ENCODE measurements around the gene EHBP1L1. TPM values are rescaled to one million over a fixed set of nuclear protein-coding genes. Genes with fewer than 3 reads are reported as not detected.

Gene EHBP1L1
- polyA plus RNA-seq, 4 donors = 36.1 to 131 (median 62.4) TPM

- Histone ChIP-seq H3K9me3 (ENCODE audit: control insufficient read depth in 2 of 2, insufficient read depth in 1 of 2, low read depth in 1 of 2, low read length in 1 of 2) (no peaks in the 10 kb centered on the region), H3K27ac (ENCODE audit: low read depth in 1 of 3, low read length in 2 of 3) (peak overlapping the region; percentile 18 to 79 (median 69)), H3K4me3 (ENCODE audit: low read depth in 1 of 3, low read length in 3 of 3) (peak overlapping the region in 2 of 3 donors; percentile 29 to 31), H3K27me3 (ENCODE audit: control insufficient read depth in 3 of 3, insufficient read depth in 3 of 3, low read length in 3 of 3) (peaks cover 0 to 15% (median 0%) of the 10 kb centered on the region in 3 donors), H3K4me1 (ENCODE audit: control insufficient read depth in 3 of 3, insufficient read depth in 2 of 3, low read depth in 1 of 3, low read length in 2 of 3) (peaks cover 0 to 30% (median 2%) of the 10 kb centered on the region in 3 donors), H3K36me3 (ENCODE audit: control insufficient read depth in 3 of 3, insufficient read depth in 2 of 3, low read depth in 1 of 3, low read length in 3 of 3) (peaks cover 12 to 60% (median 17%) of the 10 kb centered on the region in 3 donors)
- DNase-seq = peak in 1 of 2 donors; percentile 59
- no peak for FAIRE-seq
- WGBS, 3 donors = 46 to 53% (median 53%) methylated on average over 8 of the region's 8 CpGs
These were observed 64.0 kb downstream of the EHBP1L1 start for GRCh38 chr11:65639623-65640482.

DNA sequence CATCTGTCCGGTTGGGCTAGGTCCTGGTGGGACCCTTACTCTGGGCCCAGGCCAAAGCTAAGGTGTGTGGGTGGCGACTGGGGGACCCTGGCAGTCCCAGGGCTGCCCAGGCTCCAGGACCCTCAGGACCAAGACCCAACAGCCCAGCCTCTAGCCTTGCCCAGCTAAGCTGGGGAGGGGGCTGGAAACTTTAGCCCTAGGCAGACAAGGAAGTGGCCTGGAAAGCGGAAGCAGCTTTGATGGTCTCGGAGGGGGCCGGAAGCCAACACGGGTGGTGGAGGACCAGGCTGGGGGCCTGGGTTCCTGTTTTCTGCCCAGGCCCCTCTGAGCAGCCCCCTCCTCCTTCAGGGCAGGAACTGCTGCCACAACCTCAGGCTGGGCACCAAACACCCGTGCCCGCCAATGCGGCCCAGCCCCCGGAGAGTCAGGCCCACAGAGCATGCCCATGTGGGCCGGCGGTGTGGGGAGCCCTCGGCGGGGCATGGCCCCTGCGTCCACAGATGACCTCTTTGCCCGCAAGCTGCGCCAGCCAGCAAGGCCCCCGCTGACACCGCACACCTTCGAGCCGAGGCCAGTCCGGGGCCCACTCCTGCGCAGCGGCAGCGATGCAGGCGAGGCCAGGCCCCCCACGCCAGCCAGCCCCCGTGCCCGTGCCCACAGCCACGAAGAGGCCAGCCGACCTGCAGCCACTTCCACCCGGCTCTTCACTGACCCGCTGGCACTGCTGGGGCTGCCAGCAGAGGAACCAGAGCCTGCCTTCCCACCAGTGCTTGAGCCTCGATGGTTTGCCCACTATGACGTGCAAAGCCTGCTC, 64.8 kb downstream of the EHBP1L1 start:
- Histone ChIP-seq H3K9me3 (ENCODE audit: control insufficient read depth in 2 of 2, insufficient read depth in 1 of 2, low read depth in 1 of 2, low read length in 1 of 2) (no peaks in the 10 kb centered on the region), H3K36me3 (ENCODE audit: control insufficient read depth in 3 of 3, insufficient read depth in 2 of 3, low read depth in 1 of 3, low read length in 3 of 3) (peaks cover 5 to 59% (median 11%) of the 10 kb centered on the region in 3 donors), H3K4me3 (ENCODE audit: low read depth in 1 of 3, low read length in 3 of 3) (peak overlapping the region in 2 of 3 donors; percentile 31 to 40), H3K27ac (ENCODE audit: low read depth in 1 of 3, low read length in 2 of 3) (peak overlapping the region; percentile 18 to 79 (median 69)), H3K4me1 (ENCODE audit: control insufficient read depth in 3 of 3, insufficient read depth in 2 of 3, low read depth in 1 of 3, low read length in 2 of 3) (peaks cover 0 to 37% (median 2%) of the 10 kb centered on the region in 3 donors), H3K27me3 (ENCODE audit: control insufficient read depth in 3 of 3, insufficient read depth in 3 of 3, low read length in 3 of 3) (peaks cover 0 to 15% (median 0%) of the 10 kb centered on the region in 3 donors)
- WGBS, 3 donors = 61 to 82% (median 68%) methylated on average over 23 to 35 of the region's 35 CpGs
- DNase-seq (peak in 1 of 2 donors; percentile 42), FAIRE-seq (no peak)

- H3K27me3 ChIP-seq (ENCODE audit: control insufficient read depth in 3 of 3, insufficient read depth in 3 of 3, low read length in 3 of 3) = peaks cover 0 to 15% (median 0%) of the 10 kb centered on the region in 3 donors
- WGBS, 3 donors = 70 to 76% (median 73%) methylated on average over 16 of the region's 16 CpGs
- H3K36me3 ChIP-seq (ENCODE audit: control insufficient read depth in 3 of 3, insufficient read depth in 2 of 3, low read depth in 1 of 3, low read length in 3 of 3) = peaks cover 3 to 59% (median 11%) of the 10 kb centered on the region in 3 donors
- DNase-seq (no peak), FAIRE-seq (no peak)
- H3K4me1 ChIP-seq (ENCODE audit: control insufficient read depth in 3 of 3, insufficient read depth in 2 of 3, low read depth in 1 of 3, low read length in 2 of 3) = peaks cover 0 to 38% (median 2%) of the 10 kb centered on the region in 3 donors
- no peaks in the 10 kb centered on the region for H3K9me3 ChIP-seq (ENCODE audit: control insufficient read depth in 2 of 2, insufficient read depth in 1 of 2, low read depth in 1 of 2, low read length in 1 of 2)
- H3K4me3 ChIP-seq (ENCODE audit: low read depth in 1 of 3, low read length in 3 of 3) = peak overlapping the region in 2 of 3 donors; percentile 31 to 40
- peak overlapping the region in 1 of 3 donors; percentile 79 for H3K27ac ChIP-seq (ENCODE audit: low read depth in 1 of 3, low read length in 2 of 3)
These were observed 65.6 kb downstream of the EHBP1L1 start for GRCh38 chr11:65641297-65642013.

Other genes starting within 250 kb of the EHBP1L1 start
- 10 to 100 TPM; 12.5 to 45.0 (median 20.1) TPM for gene DPF2, start 242.2 kb upstream of the EHBP1L1 start, polyA plus RNA-seq
- 1 to 10 TPM; 2.1 to 9.4 (median 3.8) TPM for gene TIGD3, start 221.3 kb upstream of the EHBP1L1 start, polyA plus RNA-seq
- 10 to 100 TPM; 13.9 to 35.4 (median 22.1) TPM for gene SLC25A45, start 193.4 kb upstream of the EHBP1L1 start, polyA plus RNA-seq
- gene FRMD8, start 189.4 kb upstream of the EHBP1L1 start, polyA plus RNA-seq = 10 to 100 TPM; 24.4 to 31.1 (median 26.9) TPM
- 1,000 to 10,000 TPM in 2 of 4 donors, 100 to 1,000 TPM in 2; 256 to 3,420 (median 1,041) TPM for gene NEAT1, start 153.3 kb upstream of the EHBP1L1 start, polyA plus RNA-seq
- 100 to 1,000 TPM; 155 to 454 (median 226) TPM for gene MALAT1, start 77.0 kb upstream of the EHBP1L1 start, polyA plus RNA-seq
- 10 to 100 TPM; 46.7 to 76.9 (median 61.0) TPM for gene SCYL1, start 51.0 kb upstream of the EHBP1L1 start, polyA plus RNA-seq
- 10 to 100 TPM in 3 of 4 donors, 1 to 10 TPM in 1; 6.5 to 77.6 (median 21.3) TPM for gene LTBP3, start 17.7 kb upstream of the EHBP1L1 start, polyA plus RNA-seq
- gene ZNRD2, start 5.6 kb upstream of the EHBP1L1 start, polyA plus RNA-seq = 10 to 100 TPM; 27.7 to 49.2 (median 35.0) TPM
- gene FAM89B, start 3.5 kb upstream of the EHBP1L1 start, polyA plus RNA-seq = 10 to 100 TPM; 15.9 to 39.2 (median 33.4) TPM
- 10 to 100 TPM in 1 of 4 donors, under 1 TPM in 2, not detected in 1; 0.84 to 31.1 (median 0.89) TPM for gene KCNK7, start 19.7 kb downstream of the EHBP1L1 start, polyA plus RNA-seq
- 100 to 1,000 TPM in 2 of 4 donors, 10 to 100 TPM in 2; 66.4 to 180 (median 126) TPM for gene MAP3K11, start 38.2 kb downstream of the EHBP1L1 start, polyA plus RNA-seq
- 10 to 100 TPM; 12.7 to 27.5 (median 22.1) TPM for gene PCNX3, start 39.7 kb downstream of the EHBP1L1 start, polyA plus RNA-seq
- 10 to 100 TPM; 21.7 to 45.2 (median 33.1) TPM for gene SIPA1, start 62.0 kb downstream of the EHBP1L1 start, polyA plus RNA-seq
- 10 to 100 TPM; 32.2 to 46.9 (median 36.7) TPM for gene RELA, start 86.9 kb downstream of the EHBP1L1 start, polyA plus RNA-seq
- gene KAT5, start 136.2 kb downstream of the EHBP1L1 start, polyA plus RNA-seq = 10 to 100 TPM; 63.9 to 76.7 (median 71.1) TPM
- 10 to 100 TPM; 36.9 to 65.1 (median 50.2) TPM for gene RNASEH2C, start 144.7 kb downstream of the EHBP1L1 start, polyA plus RNA-seq
- 10 to 100 TPM in 1 of 4 donors, 1 to 10 TPM in 3; 6.9 to 17.3 (median 9.1) TPM for gene AP5B1, start 204.9 kb downstream of the EHBP1L1 start, polyA plus RNA-seq
- 10 to 100 TPM; 11.9 to 41.3 (median 20.1) TPM for gene OVOL1, start 211.0 kb downstream of the EHBP1L1 start, polyA plus RNA-seq